ENCODE data around the gene WDFY2. TPM values are rescaled to one million over a fixed set of nuclear protein-coding genes. Genes with fewer than 3 reads are reported as not detected.

WDFY2 gene
- total and polyA plus RNA-seq, 11 donors, result 2.0 to 12.6 (median 6.5) TPM

DNA sequence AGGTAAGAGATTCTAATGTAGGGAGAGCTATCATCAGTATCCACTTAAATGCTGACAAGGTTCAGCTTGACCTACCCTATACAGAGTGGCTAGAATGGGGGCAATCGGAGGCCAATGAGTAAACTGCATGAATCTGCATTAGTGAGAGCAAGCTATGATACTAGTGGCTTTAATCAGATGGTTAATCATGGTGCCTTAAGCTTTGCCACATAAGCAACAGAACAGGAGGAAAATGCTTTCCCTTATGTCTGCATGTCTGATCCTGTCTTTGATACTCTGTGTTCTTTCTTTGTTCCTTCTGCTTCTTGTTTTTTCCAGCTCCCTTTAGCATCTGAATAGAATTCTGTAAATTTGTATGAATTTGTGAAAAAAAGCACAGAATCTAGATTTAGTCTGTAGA lies 91.1 kb downstream of the WDFY2 start:
- Histone ChIP-seq H3K27ac (no peak overlapping the region), H3K4me1 (peaks cover 0 to 22% (median 12%) of the 10 kb centered on the region in 12 donors), H3K4me3 (no peak overlapping the region), H3K27me3 (no peaks in the 10 kb centered on the region), H3K36me3 (peaks cover 0 to 6% (median 0%) of the 10 kb centered on the region in 9 donors), H3K9me3 (peaks cover 0 to 5% (median 0%) of the 10 kb centered on the region in 12 donors)
- intact Hi-C loops (cut with DNase I), result loop anchor here in 1 of 10 donors (10.0 kb wide), 1 partner anchor 49 kb away; no protein-coding TSS in a partner anchor
- 91 to 98% (median 94%) methylated on average over 1 of the region's 1 CpG for WGBS, 4 donors
- ATAC-seq (no peak), DNase-seq (no peak)
- TF ChIP-seq, protein P1, sequence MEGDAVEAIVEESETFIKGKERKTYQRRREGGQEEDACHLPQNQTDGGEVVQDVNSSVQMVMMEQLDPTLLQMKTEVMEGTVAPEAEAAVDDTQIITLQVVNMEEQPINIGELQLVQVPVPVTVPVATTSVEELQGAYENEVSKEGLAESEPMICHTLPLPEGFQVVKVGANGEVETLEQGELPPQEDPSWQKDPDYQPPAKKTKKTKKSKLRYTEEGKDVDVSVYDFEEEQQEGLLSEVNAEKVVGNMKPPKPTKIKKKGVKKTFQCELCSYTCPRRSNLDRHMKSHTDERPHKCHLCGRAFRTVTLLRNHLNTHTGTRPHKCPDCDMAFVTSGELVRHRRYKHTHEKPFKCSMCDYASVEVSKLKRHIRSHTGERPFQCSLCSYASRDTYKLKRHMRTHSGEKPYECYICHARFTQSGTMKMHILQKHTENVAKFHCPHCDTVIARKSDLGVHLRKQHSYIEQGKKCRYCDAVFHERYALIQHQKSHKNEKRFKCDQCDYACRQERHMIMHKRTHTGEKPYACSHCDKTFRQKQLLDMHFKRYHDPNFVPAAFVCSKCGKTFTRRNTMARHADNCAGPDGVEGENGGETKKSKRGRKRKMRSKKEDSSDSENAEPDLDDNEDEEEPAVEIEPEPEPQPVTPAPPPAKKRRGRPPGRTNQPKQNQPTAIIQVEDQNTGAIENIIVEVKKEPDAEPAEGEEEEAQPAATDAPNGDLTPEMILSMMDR (IDR thresholded peaks at IDR 0.05), result no peak
- TF ChIP-seq POLR2A (IDR thresholded peaks at IDR 0.05), result no peak

DNA sequence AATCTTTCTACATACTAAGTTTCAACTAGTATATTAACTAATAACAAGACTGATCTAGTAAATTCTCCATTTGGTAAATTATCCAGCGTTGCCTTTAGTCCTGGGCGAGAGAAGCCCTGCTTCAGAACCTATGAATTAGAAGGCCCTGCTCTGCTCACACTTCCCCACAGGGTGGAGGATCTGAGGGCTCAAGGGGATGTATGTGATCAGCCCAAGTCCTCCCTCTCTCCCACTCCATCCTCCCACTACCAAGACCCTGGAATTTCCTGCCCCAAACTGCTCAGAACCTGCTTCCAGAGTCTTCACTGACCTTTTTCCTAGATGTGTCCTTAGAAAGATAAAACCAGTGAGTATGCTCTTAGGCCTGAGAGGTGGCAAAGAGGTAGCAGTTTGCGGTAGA lies 91.6 kb downstream of the WDFY2 start:
- ATAC-seq (no peak), DNase-seq (no peak)
- Histone ChIP-seq H3K36me3 (peaks cover 0 to 10% (median 0%) of the 10 kb centered on the region in 9 donors), H3K27ac (no peak overlapping the region), H3K4me3 (no peak overlapping the region), H3K9me3 (peaks cover 0 to 5% (median 0%) of the 10 kb centered on the region in 12 donors), H3K4me1 (peaks cover 0 to 22% (median 12%) of the 10 kb centered on the region in 12 donors), H3K27me3 (no peaks in the 10 kb centered on the region)
- intact Hi-C loops (cut with DNase I), result loop anchor here in 1 of 10 donors (10.0 kb wide), 1 partner anchor 49 kb away; no protein-coding TSS in a partner anchor
- 90 to 97% (median 96%) methylated on average over 3 of the region's 3 CpGs for WGBS, 4 donors
- TF ChIP-seq POLR2A (IDR thresholded peaks at IDR 0.05), result no peak
- TF ChIP-seq, protein P1 (IDR thresholded peaks at IDR 0.05), result no peak

DNA sequence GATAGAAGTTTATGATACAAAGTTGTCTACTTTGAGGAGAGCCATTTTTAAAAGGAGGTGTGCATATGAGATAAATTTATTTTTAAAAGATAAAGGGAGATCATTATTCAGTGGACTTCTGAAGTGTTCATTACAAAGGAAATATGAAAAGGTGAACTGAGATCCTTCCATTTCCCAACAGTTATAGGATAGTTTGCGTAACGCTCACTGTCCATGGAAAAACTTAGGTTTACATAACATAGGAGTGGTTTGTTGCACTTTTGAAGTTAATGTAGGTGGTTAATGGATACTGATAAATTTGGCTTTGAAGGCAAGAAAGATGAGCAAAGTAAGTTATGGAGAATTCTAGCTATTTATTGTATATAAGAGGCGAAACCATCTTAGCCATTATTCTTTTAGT lies 92.5 kb downstream of the WDFY2 start:
- DNase-seq, result no peak
- 97 to 99% (median 98%) methylated on average over 3 of the region's 3 CpGs for WGBS, 4 donors
- Histone ChIP-seq H3K36me3 (peaks cover 0 to 10% (median 0%) of the 10 kb centered on the region in 9 donors), H3K4me1 (peaks cover 0 to 22% (median 12%) of the 10 kb centered on the region in 12 donors), H3K9me3 (peaks cover 0 to 3% (median 0%) of the 10 kb centered on the region in 12 donors), H3K27ac (no peak overlapping the region), H3K4me3 (no peak overlapping the region), H3K27me3 (no peaks in the 10 kb centered on the region)
- no peak for ATAC-seq
- intact Hi-C loops (cut with DNase I), result loop anchor here in 1 of 10 donors (10.0 kb wide), 1 partner anchor 48 kb away; no protein-coding TSS in a partner anchor
- TF ChIP-seq, protein P1 (IDR thresholded peaks at IDR 0.05), result no peak
- TF ChIP-seq POLR2A (IDR thresholded peaks at IDR 0.05), result no peak

DNA sequence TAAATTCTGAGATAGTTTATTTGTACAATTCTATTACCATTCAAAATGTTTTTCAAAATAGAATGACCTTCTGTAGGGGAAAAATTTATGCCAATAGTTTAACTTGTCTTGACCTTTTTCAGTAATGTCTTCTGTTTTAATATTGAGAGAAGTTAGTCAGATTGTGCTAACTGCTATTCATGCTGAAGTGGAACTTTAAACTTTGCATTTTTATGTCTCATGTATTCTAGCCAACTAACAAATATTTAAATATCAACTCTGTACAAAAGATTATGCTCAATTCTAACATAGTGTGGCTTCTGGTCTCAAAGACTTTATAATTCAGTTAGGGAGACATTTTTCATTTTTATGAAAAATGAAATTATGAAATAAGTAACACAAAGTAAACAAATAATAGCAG lies 94.2 kb downstream of the WDFY2 start:
- Histone ChIP-seq H3K4me3 (no peak overlapping the region), H3K27ac (no peak overlapping the region), H3K4me1 (peaks cover 0 to 22% (median 4%) of the 10 kb centered on the region in 12 donors), H3K9me3 (no peaks in the 10 kb centered on the region), H3K27me3 (no peaks in the 10 kb centered on the region), H3K36me3 (peaks cover 0 to 10% (median 0%) of the 10 kb centered on the region in 9 donors)
- TF ChIP-seq, protein P1 (IDR thresholded peaks at IDR 0.05), result no peak
- TF ChIP-seq POLR2A (IDR thresholded peaks at IDR 0.05), result no peak
- no peak for DNase-seq
- no peak for ATAC-seq
- intact Hi-C loops (cut with DNase I), result loop anchor here in 1 of 10 donors (10.0 kb wide), 1 partner anchor 46 kb away; no protein-coding TSS in a partner anchor
